ENCODE results near the gene GARRE1.
"Not testable (repeated sequence)": the region's sequence is repeated elsewhere in the genome, so short reads cannot be mapped to it uniquely, and the experiment has no call there.

The GARRE1 gene, protein sequence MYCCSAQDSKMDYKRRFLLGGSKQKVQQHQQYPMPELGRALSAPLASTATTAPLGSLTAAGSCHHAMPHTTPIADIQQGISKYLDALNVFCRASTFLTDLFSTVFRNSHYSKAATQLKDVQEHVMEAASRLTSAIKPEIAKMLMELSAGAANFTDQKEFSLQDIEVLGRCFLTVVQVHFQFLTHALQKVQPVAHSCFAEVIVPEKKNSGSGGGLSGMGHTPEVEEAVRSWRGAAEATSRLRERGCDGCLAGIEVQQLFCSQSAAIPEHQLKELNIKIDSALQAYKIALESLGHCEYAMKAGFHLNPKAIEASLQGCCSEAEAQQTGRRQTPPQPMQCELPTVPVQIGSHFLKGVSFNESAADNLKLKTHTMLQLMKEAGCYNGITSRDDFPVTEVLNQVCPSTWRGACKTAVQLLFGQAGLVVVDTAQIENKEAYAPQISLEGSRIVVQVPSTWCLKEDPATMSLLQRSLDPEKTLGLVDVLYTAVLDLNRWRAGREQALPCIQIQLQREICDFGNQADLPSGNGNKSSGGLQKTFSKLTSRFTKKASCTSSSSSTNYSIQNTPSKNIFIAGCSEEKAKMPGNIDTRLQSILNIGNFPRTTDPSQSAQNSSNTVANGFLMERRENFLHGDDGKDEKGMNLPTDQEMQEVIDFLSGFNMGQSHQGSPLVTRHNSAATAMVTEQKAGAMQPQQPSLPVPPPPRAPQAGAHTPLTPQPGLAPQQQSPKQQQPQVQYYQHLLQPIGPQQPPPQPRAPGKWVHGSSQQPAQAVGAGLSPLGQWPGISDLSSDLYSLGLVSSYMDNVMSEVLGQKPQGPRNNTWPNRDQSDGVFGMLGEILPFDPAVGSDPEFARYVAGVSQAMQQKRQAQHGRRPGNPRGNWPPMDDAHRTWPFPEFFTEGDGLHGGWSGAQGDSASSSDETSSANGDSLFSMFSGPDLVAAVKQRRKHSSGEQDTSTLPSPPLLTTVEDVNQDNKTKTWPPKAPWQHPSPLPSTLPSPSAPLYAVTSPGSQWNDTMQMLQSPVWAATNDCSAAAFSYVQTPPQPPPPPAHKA (N-terminal part only)

GRCh38 chr19:34254046-34254697, at the start of gene GARRE1:
GARRE1 (plus strand) TSS chr19:34254554; CDS start chr19:34300474, 45,920 bp downstream.
- DNase-seq: no peak

DNA sequence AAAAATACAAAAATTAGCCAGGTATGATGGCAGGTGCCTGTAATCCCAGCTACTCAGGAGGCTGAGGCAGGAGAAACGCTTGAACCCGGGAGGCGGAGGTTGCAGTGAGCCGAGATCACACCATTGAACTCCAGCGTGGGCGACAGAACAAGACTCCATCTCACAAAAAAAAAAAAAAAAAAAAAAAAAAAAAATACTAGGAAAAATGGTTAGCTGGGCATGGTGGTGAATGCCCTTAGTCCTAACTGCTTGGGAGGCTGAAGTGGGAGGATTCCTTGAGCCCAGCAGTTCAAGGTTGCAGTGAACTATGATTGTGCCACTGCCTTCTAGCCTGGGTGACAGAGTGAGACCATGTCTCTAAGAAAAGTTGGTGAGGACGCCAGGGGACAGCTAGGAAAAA, 49.0 kb upstream of the GARRE1 start:
- not testable (repeated sequence) for DNase-seq

DNA sequence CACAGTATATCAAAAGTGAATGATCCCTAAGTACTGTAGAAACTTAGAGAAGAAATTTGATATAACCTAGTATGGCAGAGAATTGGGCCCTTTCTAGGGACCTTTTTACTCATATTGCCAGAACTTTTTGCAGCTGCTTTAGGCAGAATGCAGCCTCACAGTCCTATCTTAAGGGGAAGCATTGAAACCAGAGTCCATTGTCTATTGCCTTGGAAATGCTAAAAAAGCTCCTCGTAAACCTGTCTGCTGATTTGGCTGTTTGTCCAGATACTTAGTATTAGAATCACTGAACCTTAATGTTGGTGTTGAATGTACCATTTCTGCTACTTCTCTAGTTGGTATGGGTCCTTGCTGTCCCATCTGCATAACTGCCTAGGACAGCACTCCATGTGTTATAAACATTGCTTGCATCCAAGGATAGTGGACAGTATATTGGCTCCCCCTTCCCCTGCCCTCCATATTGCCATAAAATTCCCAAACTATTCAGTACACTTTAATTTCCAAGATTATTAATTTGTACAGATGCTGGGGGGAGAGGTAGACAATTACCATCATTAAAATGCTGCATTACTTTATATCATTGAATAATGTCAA, 46.0 kb upstream of the GARRE1 start:
- no peak for DNase-seq

- no peak for DNase-seq
These were observed 44.6 kb upstream of the GARRE1 start for GRCh38 chr19:34209726-34210125.

- no peak for DNase-seq
These were observed 41.1 kb upstream of the GARRE1 start for GRCh38 chr19:34213283-34213682.

DNA sequence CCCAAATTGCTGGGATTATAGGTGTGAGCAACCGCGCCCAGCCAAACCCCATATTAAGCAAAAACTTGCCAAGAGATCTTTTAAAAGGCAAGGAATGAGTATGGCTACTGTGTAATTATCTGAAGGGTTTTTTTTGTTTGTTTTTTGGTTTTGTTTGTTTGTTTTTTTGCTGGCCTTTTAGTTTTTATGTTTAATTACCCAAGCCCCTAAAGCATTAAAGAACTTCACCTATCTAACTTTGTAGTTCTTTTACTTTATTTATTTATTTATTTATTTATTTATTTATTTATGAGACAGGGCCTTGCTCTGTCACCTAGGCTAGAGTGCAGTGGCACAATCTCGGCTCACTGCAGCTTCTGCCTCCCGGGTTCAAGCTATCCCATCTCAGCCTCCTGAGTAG, 40.3 kb upstream of the GARRE1 start:
- no peak for DNase-seq

- no peak for DNase-seq
These were observed 39.2 kb upstream of the GARRE1 start for GRCh38 chr19:34215006-34215665.

DNA sequence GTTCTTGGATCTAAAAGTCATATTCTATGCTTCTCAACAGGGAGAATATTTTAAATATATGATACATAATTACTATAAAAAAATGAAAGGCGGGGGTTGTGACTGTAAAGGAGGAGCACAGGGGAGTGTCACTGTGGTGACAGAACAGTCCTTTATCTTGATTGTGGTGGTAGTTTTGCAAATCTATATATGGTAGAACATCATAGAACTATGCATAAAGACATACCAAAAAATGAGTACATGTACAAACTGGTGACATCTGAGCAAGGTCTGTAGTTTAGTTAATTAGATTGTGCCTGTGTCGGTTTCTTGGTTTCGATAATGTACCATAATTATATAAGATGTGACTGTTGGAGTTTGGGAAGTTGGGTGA, 38.7 kb upstream of the GARRE1 start:
- no peak for DNase-seq

- not testable (repeated sequence) for DNase-seq
These were observed 37.6 kb upstream of the GARRE1 start for GRCh38 chr19:34216745-34217219.

DNA sequence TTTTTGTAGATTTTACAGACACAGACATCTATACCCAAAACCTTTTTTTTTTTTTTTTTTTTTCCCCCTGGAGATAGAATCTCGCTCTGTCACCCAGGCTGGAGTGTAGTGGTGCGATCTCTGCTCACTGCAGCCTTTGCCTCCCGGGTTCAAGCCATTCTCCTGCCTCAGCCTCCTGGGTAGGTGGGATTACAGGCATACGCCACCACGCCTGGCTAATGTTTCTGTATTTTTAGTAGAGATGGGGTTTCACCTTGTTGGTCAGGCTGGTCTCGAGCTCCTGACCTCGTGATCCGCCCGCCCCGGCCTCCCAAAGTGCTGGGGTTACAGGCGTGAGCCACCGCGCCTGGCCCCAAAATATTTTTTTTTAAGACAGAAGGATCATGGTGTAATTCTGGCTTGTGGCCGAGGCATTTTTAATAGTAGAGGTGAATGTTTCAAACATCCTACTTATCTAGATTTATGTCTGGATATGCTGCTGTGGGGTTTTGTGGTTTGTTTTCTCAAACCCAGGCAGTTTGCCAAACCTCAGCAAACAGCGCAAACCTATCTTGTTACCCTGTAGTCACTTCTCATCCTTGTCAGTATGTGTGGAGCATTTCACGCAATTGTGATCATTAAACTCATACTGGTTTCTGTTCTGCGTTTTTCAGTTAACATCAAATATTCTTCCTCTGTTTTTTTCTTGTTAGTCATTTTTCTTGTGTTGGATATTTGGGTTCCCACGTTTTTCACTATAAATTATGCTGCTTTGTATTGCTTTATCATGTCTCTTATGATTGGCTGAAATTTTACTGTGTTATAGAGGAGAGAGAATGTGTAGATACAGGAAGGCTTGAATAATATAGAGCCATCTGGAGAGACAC, 36.2 kb upstream of the GARRE1 start:
- DNase-seq: no peak

DNA sequence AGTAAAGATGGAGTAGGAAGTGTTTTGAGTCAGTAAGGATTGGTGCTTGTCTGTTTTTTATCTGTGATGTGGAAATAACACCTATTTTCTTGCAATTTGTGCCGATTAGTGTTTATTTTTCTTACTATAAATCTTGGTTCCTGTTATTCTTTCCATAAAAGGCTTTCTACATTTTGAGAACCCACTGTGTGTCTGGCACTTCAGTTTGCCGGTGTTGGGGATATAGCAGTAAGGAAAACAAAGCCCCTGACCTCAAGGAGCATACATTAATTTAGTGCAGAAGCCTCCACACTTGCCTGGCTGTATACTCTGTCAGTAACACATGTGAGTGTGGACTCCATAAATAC, 35.6 kb upstream of the GARRE1 start:
- DNase-seq: no peak

DNA sequence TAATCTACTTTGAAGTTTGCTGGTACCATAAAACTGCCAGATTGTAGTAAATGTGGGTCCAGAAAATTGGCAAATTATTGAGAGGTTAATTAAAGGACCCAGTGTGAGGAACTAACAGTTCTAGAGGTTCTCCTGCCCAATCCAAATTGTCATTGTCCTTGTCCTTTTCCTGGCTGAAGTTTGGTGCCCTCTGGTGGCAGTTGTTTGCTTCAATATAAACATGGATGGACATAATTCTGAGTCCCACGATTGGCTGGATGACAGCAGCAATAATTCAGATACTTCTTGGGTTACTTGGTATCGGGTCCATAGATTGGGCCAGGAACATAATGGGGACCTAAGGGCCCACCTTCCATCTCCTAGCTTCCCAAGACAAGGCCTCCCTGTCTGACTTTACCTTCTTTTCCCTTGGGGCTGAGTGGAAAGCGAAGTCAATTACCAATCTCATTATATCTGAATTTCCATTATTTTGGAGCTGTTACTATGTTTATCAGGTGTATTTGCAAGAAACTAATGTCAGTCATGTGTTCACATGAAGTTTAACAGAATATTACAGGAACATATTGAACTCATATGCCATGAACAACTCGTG, 33.8 kb upstream of the GARRE1 start:
- DNase-seq: no peak

DNA sequence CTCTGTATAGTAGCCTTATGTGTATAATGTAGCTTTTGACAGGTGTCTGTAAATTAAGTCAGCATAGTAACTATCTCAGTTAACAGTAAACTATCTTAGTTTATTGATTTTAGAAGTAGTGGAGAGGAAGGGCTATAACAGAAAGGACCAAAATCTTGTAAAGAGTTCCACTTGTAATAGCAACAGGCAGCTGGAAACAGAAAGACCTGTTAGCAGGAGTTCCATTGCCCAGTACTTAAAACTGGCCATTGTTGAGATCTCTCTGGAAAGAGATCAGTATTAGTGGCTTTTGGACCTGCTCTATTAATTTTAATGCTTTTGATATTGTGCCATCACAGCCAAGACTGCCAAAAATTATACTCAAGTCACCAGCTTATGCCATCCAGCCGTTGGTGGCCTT, 32.0 kb upstream of the GARRE1 start:
- no peak for DNase-seq

- DNase-seq: no peak
These were observed 29.2 kb upstream of the GARRE1 start for GRCh38 chr19:34224996-34225658.

GRCh38 chr19:34225659-34226015, 28.7 kb upstream of the GARRE1 start:
- no peak for DNase-seq

DNA sequence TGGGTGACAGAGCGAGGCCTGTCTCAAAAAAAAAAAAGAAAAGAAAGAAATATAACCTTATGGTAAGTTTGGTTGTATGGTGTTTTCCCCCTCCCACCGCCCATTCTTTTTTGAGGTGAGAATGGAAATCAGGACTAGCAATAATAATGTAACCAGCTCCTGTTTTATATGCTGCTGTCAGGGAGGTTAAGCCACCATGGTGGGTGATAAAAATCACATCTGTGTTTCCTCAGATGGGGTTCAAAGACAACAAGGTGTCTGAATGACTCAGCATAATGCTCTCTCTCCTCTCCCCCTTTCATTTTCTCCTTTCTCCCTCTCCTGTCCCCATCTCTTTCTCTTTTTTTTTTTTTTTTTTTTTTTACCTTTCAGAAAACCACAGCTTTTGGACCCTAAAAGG, 28.3 kb upstream of the GARRE1 start:
- DNase-seq: no peak

- no peak for DNase-seq
These were observed 26.0 kb upstream of the GARRE1 start for GRCh38 chr19:34228347-34228746.

DNA sequence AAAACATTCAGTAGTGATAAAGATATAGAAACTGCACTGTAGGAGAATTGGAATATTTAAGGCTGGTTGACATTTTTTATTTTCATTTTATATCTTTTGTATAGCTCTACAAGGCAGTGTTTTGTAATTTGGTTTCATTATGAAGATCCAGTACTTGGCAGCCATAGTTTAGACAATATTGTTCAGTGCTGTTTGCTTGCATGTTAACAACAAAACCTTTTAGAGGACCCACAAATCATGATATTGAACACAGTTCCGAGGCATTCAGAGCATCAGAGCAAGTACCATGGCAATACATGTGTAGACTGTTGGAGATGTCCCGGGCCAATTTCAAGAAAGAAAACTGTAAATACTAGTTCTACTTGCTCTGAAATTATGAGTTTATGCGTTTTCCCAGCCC, 25.6 kb upstream of the GARRE1 start:
- DNase-seq: no peak

GRCh38 chr19:34229721-34230120, 24.6 kb upstream of the GARRE1 start:
- DNase-seq: no peak

DNA sequence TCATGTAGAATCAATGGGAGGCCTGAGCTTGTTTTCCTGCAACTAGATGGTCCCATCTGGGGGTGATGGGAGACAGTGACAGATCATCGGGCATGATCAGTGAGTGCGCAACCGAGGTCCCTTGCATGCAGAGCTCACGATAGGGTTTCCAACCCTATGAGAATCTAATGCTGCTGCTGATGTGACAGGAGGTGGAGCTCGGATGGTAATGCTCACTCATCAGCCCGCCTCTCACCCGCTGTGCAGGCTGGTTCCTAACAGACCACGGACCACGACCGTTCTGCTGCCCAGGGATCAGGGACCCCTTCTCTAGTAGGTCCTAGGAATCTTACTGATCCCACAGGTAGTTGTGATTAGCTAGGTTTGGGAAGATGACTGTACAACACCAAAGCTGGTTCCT, 23.5 kb upstream of the GARRE1 start:
- DNase-seq: no peak

All from SIG-M5 (cell line).